Head of caudate nucleus (tissue), 42 donors: ENCODE data around the gene SLC25A22.

Source experiments
- DNase-seq, 42 donors: peaks; one replicate each; pipeline versions ENCODE4 v3.0.0 to v3.0.0-alpha.2; 2020 to 2021; ENCODE audit warnings: mixed read lengths in 7 of 42
- intact Hi-C: fragments of 100-400 bp; cut with DNase I; formaldehyde crosslinking; loops from one replicate; pipeline ENCODE4 v1.15.0; 2022

SLC25A22 gene

DNA sequence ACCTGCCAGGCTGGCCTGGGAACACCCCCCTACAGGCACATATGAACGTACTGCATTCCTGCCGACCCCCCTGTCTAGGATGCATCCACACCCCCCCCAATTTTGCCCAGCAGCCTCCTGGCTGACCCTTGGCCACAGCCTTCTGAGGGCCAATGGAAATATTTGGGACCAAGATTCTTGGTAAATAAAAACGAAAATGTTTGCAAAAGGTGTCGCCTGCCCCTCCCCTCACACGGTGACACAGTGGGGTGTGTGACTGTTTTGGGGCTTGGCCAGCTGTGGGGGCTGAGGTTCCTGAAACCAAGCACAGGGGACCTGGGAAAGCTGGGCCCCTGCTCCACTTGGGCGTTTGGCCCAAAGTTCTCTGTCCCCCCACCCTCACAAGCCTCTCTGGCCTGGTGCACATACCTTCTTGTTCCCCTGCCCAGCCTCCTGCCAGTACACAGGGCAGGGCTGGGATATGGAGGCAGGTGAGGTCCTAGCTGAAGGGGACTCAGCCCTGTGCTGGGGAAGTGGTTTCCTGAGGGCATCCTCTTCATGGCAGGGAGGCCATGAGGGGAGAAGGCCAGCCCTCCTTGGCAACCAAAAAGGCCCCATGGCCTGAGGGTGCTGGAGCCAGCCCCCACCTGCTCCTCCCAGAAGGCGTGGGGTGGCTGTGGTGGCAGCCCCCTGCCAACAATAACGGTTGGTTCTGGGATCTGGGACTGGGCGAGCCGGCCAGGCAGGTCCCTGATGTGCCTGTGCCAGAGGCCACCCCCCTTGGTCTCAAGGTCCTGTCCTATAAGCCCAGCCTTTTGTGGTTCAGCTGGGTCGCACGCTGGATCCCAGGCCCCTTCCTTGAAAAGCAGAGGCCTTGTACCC lies 27.5 kb upstream of the SLC25A22 start:
- intact Hi-C loops: no loop called here
- DNase-seq: no peak

DNA sequence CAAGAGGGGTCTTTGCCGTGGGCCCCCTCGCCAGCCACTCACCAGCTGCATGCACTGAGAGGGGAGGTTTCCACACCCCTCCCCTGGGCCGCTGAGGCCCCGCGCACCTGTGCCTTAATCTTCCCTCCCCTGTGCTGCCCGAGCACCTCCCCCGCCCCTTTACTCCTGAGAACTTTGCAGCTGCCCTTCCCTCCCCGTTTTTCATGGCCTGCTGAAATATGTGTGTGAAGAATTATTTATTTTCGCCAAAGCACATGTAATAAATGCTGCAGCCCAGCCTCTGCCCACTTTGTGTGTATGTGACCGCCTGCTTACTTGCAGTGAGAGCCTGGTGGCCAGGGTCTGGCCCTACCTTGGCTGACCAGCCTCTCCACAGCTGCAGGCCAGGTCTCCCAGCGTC lies 26.9 kb upstream of the SLC25A22 start:
- DNase-seq: no peak
- intact Hi-C loops: no loop called here

DNA sequence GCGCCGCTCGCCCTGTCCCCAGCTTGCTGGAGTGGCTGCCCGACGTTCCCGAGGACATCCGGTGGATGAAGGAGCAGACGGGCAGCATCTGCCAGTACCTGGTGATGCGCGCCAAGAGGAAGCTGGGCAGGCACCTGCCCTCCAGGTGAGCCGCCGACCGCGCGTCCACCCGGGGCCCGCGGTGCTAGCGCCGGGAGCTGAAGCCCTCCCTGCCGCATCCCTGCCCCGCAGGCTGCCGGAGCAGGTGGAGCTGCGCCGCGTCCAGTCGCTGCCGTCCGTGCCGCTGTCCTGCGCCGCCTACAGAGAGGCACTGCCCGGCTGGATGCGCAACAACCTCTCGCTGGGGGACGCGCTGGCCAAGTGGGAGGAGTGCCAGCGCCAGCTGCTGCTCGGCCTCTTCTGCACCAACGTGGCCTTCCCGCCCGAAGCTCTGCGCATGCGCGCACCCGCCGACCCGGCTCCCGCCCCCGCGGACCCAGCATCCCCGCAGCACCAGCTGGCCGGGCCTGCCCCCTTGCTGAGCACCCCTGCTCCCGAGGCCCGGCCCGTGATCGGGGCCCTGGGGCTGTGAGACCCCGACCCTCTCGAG lies 26.3 kb upstream of the SLC25A22 start:
- DNase-seq: peak in 34 of 42 donors; percentile 21 to 88 (median 62)
- intact Hi-C loops: no loop called here

DNA sequence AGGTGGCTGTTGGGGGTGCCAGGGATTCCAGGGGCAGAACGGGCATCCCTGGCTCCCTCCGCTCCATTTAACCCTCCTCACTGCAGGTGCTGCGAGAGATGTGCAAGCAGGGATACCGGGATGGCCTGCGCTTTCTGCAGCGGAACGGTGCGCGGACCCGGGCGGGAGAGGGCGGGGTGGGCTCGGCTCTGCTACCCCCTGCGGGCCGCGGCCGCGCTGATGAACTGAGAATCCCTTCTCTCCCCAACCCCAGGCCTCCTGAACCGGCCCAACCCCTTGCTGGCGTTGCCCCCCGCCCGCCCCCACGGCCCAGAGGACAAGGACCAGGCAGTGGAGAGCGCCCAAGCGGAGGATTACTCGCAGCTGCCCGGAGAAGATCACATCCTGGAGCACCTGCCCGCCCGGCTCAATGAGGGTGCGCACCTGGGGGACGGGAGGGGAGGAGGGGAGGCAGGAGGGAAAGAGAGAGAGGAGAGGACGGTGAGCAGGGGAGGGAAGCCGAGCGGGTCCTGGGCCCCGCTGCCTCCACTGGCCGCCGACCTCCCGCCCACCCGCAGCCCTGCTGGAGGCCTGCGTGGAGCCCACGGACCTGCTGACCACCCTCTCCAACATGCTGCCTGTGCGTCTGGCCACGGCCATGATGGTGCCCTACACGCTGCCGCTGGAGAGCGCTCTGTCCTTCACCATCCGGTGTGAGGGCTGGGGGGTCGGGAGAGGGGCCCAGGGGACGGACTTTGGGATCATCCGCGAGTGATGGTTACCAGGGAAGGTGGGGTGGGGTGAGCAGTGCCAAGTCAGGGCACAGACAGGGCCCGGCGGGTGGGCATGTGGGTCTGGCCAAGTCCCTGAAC lies 25.6 kb upstream of the SLC25A22 start:
- DNase-seq: no peak
- intact Hi-C loops: no loop called here

DNA sequence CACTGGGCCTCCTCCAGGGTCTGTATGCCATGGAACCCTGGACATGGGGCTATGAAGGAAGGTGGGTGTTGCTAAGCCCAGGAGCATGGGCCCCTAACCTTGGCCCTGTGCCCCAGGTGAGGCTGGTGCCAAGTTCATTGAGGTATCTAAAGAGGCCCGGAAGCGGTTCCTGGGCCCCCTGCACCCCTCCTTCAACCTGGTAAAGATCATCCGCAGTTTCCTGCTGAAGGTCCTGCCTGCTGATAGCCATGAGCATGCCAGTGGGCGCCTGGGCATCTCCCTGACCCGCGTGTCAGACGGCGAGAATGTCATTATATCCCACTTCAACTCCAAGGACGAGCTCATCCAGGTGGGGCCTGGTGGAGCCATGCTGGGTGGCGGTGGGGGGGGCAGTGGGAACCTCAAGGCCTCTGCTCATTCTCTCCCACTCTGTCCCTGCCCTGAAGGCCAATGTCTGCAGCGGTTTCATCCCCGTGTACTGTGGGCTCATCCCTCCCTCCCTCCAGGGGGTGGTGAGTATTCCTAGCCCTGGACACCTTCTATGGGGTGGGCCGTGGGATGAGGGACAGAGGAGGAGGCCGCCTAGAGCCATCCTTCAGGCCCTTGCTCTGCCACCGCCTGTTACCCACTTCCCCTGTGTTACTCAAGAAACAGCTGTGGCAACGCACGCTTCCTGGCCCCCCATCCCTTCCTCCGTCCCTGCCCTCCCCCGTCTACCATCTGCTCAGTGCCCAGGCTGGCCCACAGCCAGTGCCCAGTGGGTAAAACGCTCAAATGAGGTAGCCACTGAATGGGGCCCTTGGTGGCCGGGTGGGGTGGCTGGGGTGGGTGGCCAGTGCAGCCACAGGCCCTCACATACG lies 23.7 kb upstream of the SLC25A22 start:
- intact Hi-C loops: no loop called here
- DNase-seq: peak in 8 of 42 donors; percentile 42 to 76 (median 56)

DNA sequence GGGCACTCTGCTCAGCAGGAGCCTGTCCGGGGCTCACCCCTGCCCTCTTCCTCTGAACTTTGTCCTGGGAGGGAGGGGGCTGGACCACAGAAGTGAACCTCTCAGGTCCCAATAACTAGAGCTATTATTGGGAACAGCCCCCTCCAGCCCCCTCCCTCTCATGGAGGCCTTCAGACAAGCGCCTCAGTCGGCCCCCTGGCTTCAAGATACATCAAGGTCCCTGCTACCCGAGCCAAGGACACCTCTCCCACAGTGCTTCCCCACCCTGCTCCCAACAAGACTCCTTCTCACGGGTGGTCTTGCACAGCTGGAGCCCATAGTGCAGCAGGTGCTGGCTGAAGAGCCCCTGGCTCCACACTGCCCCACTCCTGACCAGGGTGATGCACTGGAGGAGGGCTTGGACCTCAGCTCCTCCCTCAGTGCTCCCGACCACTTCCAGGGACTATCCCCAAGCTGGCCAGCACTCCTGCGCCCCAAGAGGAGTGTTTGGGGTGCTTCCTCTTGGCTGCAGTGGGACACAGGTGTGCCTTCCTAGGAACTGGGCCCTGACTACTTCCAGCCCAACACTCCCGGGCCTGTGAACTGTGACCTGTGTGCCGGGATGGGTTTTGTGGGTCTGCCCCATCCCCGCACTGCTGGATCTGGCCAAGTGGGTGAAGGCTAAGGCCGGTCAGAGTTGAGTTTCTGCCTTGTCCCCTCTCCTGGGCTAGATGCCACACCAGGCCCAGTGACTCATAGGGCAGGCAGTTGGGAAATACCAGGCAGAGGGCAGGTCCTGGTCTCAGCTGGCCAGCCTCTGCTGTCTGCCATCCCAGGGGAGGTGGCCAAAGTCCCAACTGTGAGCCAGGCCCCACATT lies 22.8 kb upstream of the SLC25A22 start:
- peak in 16 of 42 donors; percentile 36 to 88 (median 65) for DNase-seq
- intact Hi-C loops: no loop called here

DNA sequence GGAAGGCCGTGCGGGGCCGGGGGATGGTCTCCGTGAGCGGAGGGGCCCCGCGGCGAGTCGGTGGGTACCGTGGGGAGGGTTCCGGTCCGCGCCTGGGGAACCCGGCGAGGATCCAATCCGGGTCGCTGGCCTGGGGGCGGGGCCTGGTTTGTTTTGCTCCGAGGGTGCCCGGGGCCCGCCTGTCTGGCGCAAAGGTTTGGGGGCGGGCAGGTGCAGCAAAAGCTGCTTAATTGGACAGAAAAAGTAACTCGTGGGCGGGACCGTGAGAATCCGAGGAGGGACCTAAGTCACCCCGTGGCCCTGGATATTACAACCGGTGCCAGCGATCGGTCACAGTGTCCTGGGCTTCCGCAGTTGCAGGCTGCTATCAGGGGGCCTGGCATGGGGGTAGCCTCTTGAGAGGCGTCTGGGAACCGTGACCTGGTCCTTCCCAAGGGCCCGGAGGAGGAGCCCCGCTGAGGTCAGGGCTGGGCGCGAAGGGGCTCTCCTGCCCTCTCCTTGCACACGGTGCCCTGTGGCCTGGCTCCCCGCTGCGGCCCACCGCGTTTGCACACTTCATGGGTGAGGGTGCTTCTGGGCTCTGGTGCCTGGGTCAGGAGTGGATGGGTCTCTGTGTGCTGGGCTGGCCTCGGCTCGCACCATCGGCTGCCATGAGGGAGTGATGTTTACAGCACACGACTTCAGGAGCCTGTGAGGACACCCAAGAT lies 22.0 kb upstream of the SLC25A22 start:
- DNase-seq: peak; percentile 58 to 90 (median 80)
- intact Hi-C loops: no loop called here

DNA sequence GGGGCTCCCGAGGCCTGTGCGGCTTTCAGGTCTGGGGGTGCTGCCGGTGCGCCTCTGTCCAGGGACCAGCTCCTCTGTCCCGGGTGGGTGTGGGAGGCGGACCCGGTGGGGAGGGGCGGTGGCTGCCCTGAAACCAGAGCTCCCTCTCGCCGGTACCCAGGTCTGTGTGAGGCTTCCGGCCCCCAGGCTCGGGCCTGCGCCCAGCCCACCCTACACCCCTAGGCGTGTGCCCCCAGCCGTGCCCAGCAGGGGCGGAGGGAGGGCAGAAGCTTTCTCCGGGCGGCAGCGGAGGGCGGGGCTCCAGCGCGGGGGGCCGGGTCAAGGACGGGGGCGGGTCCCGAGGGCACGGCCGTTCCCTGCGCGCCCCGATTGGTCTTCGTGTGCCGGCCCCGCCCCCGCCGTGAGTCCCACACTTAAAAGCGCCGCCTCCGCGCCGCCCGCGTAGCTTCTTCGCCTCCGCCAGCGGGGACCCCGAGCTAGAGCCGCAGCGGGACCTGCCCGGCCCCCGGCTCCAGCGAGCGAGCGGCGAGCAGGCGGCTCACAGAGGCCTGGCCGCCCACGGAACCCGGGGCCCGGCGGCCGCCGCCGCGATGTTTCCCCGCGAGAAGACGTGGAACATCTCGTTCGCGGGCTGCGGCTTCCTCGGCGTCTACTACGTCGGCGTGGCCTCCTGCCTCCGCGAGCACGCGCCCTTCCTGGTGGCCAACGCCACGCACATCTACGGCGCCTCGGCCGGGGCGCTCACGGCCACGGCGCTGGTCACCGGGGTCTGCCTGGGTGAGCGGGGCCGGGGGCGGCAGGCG lies 21.2 kb upstream of the SLC25A22 start:
- DNase-seq: peak; percentile 84 to 98 (median 95)
- intact Hi-C loops: no loop called here

DNA sequence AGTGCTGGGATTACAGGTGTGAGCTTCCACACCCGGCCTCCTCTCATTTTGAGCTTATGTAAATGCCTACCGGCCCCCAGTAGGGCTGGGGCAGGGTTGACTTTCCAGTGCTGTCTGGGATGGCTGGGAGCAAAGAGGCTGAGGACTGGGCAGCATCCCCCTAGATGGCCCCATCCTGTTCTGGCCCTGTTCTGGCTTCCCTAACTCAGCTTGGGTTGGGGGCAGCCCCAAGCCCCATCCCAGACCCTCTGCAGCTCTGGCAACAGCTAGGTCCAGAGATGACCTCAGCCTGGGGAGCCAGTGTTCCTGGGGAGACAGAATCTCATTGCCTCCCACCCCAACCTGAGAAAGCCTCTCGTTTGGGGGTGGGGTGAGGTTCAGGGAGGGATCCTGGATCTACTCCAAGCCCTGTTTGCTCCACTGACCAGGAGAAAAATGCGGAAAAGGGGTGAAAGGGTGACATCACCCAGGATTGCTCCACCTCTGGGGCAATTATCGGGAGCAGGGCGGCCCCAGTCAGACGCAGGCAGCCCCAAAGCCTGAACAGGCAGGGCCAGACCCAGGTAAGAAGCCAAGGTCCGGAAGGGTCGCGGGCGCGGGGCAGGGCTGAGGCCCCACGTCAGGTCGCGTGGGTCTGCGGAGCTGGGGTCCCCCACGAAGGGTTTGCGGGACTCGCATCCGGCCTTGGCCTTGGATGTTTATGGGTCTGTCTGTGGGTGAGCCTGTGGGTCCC lies 20.5 kb upstream of the SLC25A22 start, which contains the start of gene PNPLA2:
TSS of gene PNPLA2 (plus strand) at position 519 of the 733 bp plus-strand sequence. CDS start 805 bp downstream, outside the sequence.
- intact Hi-C loops: no loop called here
- no peak for DNase-seq

DNA sequence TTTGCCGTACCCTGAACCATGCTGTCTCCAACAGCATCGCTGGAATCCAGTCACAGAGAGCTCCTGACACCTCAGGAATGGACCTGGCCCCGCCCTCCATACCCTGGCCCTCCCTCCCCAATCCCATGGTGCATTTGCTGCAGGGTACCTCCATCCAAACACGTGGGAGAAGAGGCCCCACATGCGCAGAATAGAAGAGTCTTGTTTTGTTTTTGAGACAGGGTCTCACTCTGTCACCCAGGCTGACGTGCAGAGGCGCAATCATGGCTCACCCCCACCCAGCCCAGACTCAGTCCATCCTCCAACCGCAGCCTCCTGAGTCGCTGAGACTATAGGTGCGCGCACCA lies 18.3 kb upstream of the SLC25A22 start:
- DNase-seq: peak in 1 of 42 donors; percentile 20
- intact Hi-C loops: no loop called here

DNA sequence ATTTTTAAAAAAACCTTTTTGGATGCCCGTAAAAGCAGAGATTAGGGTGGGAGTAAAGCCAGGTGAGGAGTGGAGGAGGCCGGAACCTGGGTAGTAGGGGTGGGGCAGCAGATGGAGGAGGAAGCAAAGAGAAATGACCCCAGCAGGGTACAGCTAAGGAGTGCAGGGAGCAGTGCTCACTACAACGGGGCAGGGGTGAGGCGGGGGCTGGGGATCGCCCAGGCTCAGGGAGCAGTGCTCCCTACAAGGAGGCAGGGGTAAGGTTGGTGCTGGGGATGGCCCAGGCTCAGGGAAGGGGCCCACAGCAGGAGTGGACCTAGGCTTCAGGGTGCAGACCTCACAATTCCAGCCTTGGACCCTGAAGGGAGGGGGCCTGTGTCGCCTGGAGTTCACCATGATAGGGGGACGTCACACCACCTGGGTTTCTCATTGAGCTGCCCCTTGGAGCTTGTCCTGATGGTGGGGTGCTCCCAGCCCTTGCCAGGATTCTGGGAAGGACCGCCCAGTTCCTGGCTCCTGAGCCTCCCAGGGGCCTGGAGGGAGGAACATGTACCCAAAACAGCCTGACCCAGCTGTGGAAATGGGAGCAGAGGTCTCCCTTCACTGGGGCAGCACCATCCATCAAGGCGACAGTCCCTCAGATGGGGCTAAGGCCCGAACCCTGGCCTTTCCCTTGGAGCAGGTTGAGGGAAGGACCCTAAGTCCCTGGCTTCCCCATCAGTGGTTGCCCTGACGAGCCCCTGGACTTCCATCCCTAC lies 17.8 kb upstream of the SLC25A22 start:
- no peak for DNase-seq
- intact Hi-C loops: no loop called here

DNA sequence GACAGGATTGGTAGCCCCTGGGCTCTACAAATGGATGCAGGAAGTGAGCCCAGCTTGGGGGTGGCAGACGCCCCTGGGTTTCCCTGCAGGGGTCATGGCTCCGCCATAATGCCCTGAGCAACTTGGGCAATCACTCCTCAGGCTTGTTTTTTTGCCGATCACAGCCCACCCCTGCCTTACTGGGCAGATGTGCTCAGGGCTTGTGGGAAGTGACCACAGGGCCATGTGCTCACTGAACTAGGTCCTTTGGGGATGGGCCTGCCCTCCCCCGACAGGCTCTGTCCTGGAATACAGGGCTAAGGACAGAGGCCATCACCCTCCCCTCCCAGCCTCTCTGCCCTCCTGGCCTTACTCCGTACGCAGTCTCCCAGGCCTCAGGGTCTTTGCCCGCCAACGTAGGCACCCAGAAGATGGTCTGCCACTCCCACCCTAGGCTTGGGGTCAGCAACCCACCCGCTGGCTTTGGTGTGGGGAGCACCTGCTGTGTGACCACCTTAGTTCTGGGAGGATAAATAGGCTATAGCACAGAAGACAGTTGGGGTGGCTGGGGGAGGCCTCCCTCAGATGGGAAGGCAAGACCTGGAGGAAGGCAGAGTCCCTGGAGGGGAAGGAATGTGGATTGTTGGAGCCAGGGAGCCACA lies 15.5 kb upstream of the SLC25A22 start:
- no peak for DNase-seq
- intact Hi-C loops: no loop called here

DNA sequence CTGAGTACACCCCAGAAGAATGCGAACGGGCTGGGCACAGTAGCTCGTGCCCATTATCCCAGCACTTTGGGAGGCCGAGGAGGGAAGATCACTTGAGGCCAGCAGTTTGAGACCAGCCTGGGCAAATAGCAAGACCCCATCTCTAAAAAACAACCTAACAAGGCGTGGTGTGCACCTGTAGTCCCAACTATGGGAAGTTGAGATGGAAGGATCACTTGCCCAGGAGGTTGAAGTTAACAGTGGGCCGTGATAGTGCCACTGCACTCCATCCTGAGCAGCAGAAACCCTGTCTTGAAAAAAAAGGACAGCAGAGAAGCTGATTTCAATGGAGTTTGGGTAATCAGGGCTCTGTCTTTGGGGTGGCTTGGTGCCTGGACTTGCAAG lies 15.0 kb upstream of the SLC25A22 start:
- DNase-seq: no peak
- intact Hi-C loops: no loop called here

DNA sequence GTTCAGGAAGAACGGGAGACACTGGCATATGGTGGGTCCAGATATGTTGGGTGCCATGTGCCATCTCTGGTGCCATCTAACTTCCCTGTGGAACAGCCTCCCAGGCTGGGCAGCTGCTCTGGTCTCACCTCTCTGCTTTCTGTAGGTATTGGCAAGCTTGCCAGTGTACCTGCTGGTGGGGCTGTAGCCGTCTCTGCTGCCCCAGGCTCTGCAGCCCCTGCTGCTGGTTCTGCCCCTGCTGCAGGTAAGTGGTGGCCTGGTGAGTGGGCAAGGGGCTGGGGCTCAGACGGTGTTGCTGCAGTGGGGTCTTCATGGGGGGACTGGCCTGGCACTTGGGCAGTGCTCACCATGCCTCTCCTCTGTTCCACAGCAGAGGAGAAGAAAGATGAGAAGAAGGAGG lies 14.3 kb upstream of the SLC25A22 start:
- intact Hi-C loops: no loop called here
- DNase-seq: no peak
